GM12878 (cell line): ENCODE measurements around the gene CEP120. TPM values are rescaled to one million over a fixed set of nuclear protein-coding genes. Genes with fewer than 3 reads are reported as not detected.

Experiments used
- ATAC-seq: fragments of 200-7000 bp; cut with Tn5 transposase; 3 replicates; pipeline ENCODE4 v1.9.1; 2020; ENCODE audit warnings: mild to moderate bottlenecking, moderate library complexity
- BruUV-seq: library from RNA; stranded (reverse); fragments of 400-500 nt; replicated peaks from 2 replicates; lab custom pipeline; 2021; lab: Mats Ljungman, UMichigan
- CTCF ChIA-PET: fragments of 300-600 bp; sonication (Branson Sonifier 250); formaldehyde crosslinking; extraction: SDS; loops from one replicate; lab custom pipeline; 2021; ENCODE audit warnings: inconsistent platforms; lab: Yijun Ruan, JAX
- POLR2A ChIA-PET: fragments of 350-600 bp; formaldehyde crosslinking; extraction: SDS; loops from one replicate; lab custom pipeline; 2021; ENCODE audit warnings: inconsistent platforms; lab: Charles Lee
- RAD21 ChIA-PET: fragments of 300-600 bp; sonication (Branson Sonifier 250); formaldehyde crosslinking; loops from one replicate; lab custom pipeline; 2023; ENCODE audit warnings: antibody characterized with exemption; ENCODE audit not compliant: unreplicated experiment; lab: Charles Lee
- SMC1A ChIA-PET: fragments of 300-600 bp; sonication (Branson Sonifier 250); formaldehyde crosslinking; loops from one replicate; lab custom pipeline; 2023; ENCODE audit not compliant: unreplicated experiment, uncharacterized antibody; lab: Charles Lee
- DNase-seq: peaks from one replicate; pipeline ENCODE4 v3.0.0-alpha.2; 2011; ENCODE audit warnings: low read depth, low spot score
- FAIRE-seq: peaks from 3 replicates; lab custom pipeline; 2011; peaks lifted over from hg19 to GRCh38; lab: Jason Lieb, UNC
- H2AFZ ChIP-seq: 2 replicates; pipeline ENCODE4 v1.6.0; 2011; ENCODE audit warnings: low read depth, low read length, control low read depth; ENCODE audit not compliant: control insufficient read depth
- H3K27ac ChIP-seq: 2 replicates; pipeline ENCODE4 v1.5.1; 2011; ENCODE audit warnings: control low read depth; ENCODE audit not compliant: control insufficient read depth, insufficient read depth
- H3K27me3 ChIP-seq, 2 experiments: replicated peaks in 1 of 2; 2 replicates each; pipeline versions ENCODE4 v1.6.0 to v1.6.1; 2011; ENCODE audit warnings: low read length in 1 of 2; ENCODE audit not compliant: control insufficient read depth in 2 of 2, insufficient read depth in 2 of 2
- H3K36me3 ChIP-seq, 2 experiments: 2 replicates each; pipeline ENCODE4 v1.5.1; 2011; ENCODE audit warnings: low read length in 1 of 2; ENCODE audit not compliant: control insufficient read depth in 2 of 2, insufficient read depth in 2 of 2
- H3K4me1 ChIP-seq: 2 replicates; pipeline ENCODE4 v1.6.1; 2011; ENCODE audit warnings: mild to moderate bottlenecking, low read length, moderate library complexity, mixed read lengths; ENCODE audit not compliant: control insufficient read depth, insufficient read depth
- H3K4me2 ChIP-seq: 2 replicates; pipeline ENCODE4 v1.6.0; 2011; ENCODE audit warnings: control low read depth; ENCODE audit not compliant: control insufficient read depth, insufficient read depth
- H3K4me3 ChIP-seq: fragments of 200-600 bp; sonication (generic); 2 replicates; pipeline ENCODE4 v1.5.1; 2016
- H3K79me2 ChIP-seq: 2 replicates; pipeline ENCODE4 v1.6.0; 2011; ENCODE audit warnings: low read length; ENCODE audit not compliant: control insufficient read depth, insufficient read depth
- H3K9ac ChIP-seq: 2 replicates; pipeline ENCODE4 v1.8.0; 2011; ENCODE audit warnings: low read length, control low read depth, mixed read lengths; ENCODE audit not compliant: control insufficient read depth, insufficient read depth
- H3K9me3 ChIP-seq: replicated peaks from 3 replicates; pipeline ENCODE4 v1.5.1; 2011; ENCODE audit warnings: mild to moderate bottlenecking, low read length; ENCODE audit not compliant: control insufficient read depth, insufficient read depth
- H4K20me1 ChIP-seq: 2 replicates; pipeline ENCODE4 v1.6.0; 2011; ENCODE audit not compliant: control insufficient read depth, insufficient read depth
- EP300 ChIP-seq, 2 experiments: fragments of 150-350 bp in 1 of 2; IDR thresholded peaks; 2 replicates each; pipeline ENCODE4 v1.6.1; 2011 to 2012; ENCODE audit warnings: low read depth in 2 of 2, low read length in 2 of 2, borderline replicate concordance in 1 of 2, improper control_type of control experiment in 1 of 2, inconsistent platforms in 1 of 2; ENCODE audit not compliant: control insufficient read depth in 1 of 2
- ESRRA ChIP-seq: IDR thresholded peaks from 2 replicates; pipeline ENCODE4 v1.6.1; 2012; ENCODE audit warnings: mild to moderate bottlenecking, low read length, improper control_type of control experiment
- FOXM1 ChIP-seq: IDR thresholded peaks from 2 replicates; pipeline ENCODE4 v1.6.1; 2012; ENCODE audit warnings: low read depth, mild to moderate bottlenecking, inconsistent platforms, low read length, moderate library complexity
- POLR2A ChIP-seq: IDR thresholded peaks from 2 replicates; pipeline ENCODE4 v1.6.1; 2011; ENCODE audit warnings: low read depth, mild to moderate bottlenecking, low read length
- WGBS: methylation state at CpG from one replicate; pipeline ENCODE4 v1.1.6; 2016; ENCODE audit warnings: low lambda C conversion rate; ENCODE audit not compliant: insufficient replicate concordance, insufficient coverage; ENCODE audit errors: missing lambda C conversion rate; 5-methylcytosine and 5-hydroxymethylcytosine counted together
- in situ Hi-C: fragments of 300-500 bp; cut with MboI; formaldehyde crosslinking; loops from 9 replicates; pipeline ENCODE4 v1.14.3; 2018; ENCODE audit warnings: mixed read lengths
- intact Hi-C: fragments of 100-400 bp; cut with micrococcal nuclease; formaldehyde crosslinking; loops from one replicate; pipeline ENCODE4 v1.14.2; 2022; ENCODE audit not compliant: unreplicated experiment
- polyA plus RNA-seq, 11 experiments: library from polyadenylated mRNA; depleted of rRNA in 4 of 11; unstranded in 6 of 11; stranded (reverse) in 5 of 11; fragments of >200 nt; fragmentation: Nextera tagmentation in 4 of 11; fragmentation: Illumina TruSeq in 1 of 11; extraction: Ambion mirVana in 4 of 11; extraction: Trizol in 1 of 11; gene quantifications; 1 replicate in 1 of 11; 2 replicates in 10 of 11; pipeline versions ENCODE4 v1.2.1 to v1.2.3, GENCODE V29; 2011 to 2016; ENCODE audit warnings: inconsistent platforms in 2 of 11, missing spikeins in 2 of 11, low read depth in 1 of 11
- total RNA-seq, 4 experiments: library from RNA; depleted of rRNA in 3 of 4; stranded (reverse); fragments of >200 nt in 3 of 4; fragmentation: Illumina TruSeq in 1 of 4; extraction: Trizol in 1 of 4; gene quantifications; 2 replicates each; pipeline versions ENCODE4 v1.2.1 to v1.2.3, GENCODE V29; 2013 to 2021
- TF ChIP-seq, protein P1 (sequence below): fragments of 450-650 bp; IDR thresholded peaks from 2 replicates; pipeline ENCODE4 v1.6.1; 2017; ENCODE audit warnings: mild to moderate bottlenecking, moderate library complexity

Gene CEP120
- total and polyA plus RNA-seq, 10 of the 15 experiments (the other 5 are each of a cell fraction or from before 2014, with no cell fraction given), result 4.1 to 23.0 (median 13.1) TPM

DNA sequence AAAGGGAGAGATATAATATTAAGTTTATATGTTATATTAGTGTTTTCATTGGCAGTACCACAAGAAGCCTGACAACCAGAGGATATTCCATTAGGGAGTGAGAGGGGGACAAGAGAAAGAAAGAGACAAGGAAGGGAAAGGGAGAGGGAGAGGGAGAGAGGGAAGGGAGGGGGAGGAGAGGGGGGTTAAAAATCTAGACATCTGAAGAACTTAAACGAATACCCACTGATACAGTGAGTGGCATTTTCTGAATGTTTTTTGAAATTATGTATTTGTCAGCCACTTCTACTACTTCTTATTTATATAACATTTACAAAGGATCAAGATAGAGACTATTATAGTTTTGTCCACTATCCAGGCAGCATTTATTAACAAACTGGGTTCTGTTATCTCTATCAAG, 11.6 kb upstream of the CEP120 start:
- Histone ChIP-seq H3K79me2 (no peaks in the 10 kb centered on the region), H4K20me1 (no peaks in the 10 kb centered on the region), H2AFZ (no peak overlapping the region), H3K9me3 (no peaks in the 10 kb centered on the region), H3K27me3 (no peaks in the 10 kb centered on the region), H3K9ac (no peak overlapping the region), H3K4me1 (peaks cover 9% of the 10 kb centered on the region), H3K4me3 (no peak overlapping the region), H3K27ac (no peak overlapping the region), H3K36me3 (no peaks in the 10 kb centered on the region), H3K4me2 (no peak overlapping the region)
- ChIA-PET POLR2A (no interaction called here), CTCF (no interaction called here), RAD21 (no interaction called here), SMC1A (interaction anchor here (1.5 kb wide), 1 partner anchor 63 kb away, joined by 3 read pairs; no protein-coding TSS in a partner anchor)
- intact Hi-C loops (no loop called here), in situ Hi-C loops (no loop called here)
- DNase-seq (no peak), ATAC-seq (no peak), FAIRE-seq (no peak)
- BruUV-seq, result no TSS peak
- WGBS, result 100% methylated on average over 1 of the region's 1 CpG
- no peak for TF ChIP-seq FOXM1
- no peak for TF ChIP-seq ESRRA
- TF ChIP-seq POLR2A, result no peak
- TF ChIP-seq, protein P1, sequence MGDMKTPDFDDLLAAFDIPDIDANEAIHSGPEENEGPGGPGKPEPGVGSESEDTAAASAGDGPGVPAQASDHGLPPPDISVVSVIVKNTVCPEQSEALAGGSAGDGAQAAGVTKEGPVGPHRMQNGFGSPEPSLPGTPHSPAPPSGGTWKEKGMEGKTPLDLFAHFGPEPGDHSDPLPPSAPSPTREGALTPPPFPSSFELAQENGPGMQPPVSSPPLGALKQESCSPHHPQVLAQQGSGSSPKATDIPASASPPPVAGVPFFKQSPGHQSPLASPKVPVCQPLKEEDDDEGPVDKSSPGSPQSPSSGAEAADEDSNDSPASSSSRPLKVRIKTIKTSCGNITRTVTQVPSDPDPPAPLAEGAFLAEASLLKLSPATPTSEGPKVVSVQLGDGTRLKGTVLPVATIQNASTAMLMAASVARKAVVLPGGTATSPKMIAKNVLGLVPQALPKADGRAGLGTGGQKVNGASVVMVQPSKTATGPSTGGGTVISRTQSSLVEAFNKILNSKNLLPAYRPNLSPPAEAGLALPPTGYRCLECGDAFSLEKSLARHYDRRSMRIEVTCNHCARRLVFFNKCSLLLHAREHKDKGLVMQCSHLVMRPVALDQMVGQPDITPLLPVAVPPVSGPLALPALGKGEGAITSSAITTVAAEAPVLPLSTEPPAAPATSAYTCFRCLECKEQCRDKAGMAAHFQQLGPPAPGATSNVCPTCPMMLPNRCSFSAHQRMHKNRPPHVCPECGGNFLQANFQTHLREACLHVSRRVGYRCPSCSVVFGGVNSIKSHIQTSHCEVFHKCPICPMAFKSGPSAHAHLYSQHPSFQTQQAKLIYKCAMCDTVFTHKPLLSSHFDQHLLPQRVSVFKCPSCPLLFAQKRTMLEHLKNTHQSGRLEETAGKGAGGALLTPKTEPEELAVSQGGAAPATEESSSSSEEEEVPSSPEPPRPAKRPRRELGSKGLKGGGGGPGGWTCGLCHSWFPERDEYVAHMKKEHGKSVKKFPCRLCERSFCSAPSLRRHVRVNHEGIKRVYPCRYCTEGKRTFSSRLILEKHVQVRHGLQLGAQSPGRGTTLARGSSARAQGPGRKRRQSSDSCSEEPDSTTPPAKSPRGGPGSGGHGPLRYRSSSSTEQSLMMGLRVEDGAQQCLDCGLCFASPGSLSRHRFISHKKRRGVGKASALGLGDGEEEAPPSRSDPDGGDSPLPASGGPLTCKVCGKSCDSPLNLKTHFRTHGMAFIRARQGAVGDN, result no peak
- no peak for TF ChIP-seq EP300 (IDR thresholded peaks at IDR 0.05; ENCODE audit: borderline replicate concordance in 1 of 2, control insufficient read depth in 1 of 2, low read depth in 2 of 2, low read length in 2 of 2)
